NCI-H2196 treated with DMSO at 0.1 percent for 48 hours (cell line): Measurements from ENCODE around the gene LCK.

Experiments used
- DNase-seq: peaks from one replicate; lab custom pipeline; 2025; ENCODE audit not compliant: unreplicated experiment; lab: John Stamatoyannopoulos, UW

LCK gene

GRCh38 chr1:32318127-32318869 is 67.2 kb downstream of the LCK start:
- DNase-seq, result no peak

GRCh38 chr1:32321712-32322291 is 70.7 kb downstream of the LCK start:
- DNase-seq, result no peak

- DNase-seq, result no peak
Observed at GRCh38 chr1:32327204-32327603, 76.1 kb downstream of the LCK start.

- DNase-seq, result no peak
Observed at GRCh38 chr1:32329931-32330466, 78.9 kb downstream of the LCK start.

- DNase-seq, result no peak
Observed at GRCh38 chr1:32330558-32331151, 79.6 kb downstream of the LCK start.

- DNase-seq, result no peak
Observed at GRCh38 chr1:32331549-32331948, 80.5 kb downstream of the LCK start.

- no peak for DNase-seq
Observed at GRCh38 chr1:32332290-32333079, 81.4 kb downstream of the LCK start.

- no peak for DNase-seq
Observed at GRCh38 chr1:32333251-32333963, 82.3 kb downstream of the LCK start.

- no peak for DNase-seq
Observed at GRCh38 chr1:32334274-32334861, 83.3 kb downstream of the LCK start.

GRCh38 chr1:32334864-32335534 is 83.9 kb downstream of the LCK start:
- peak; percentile 18 for DNase-seq

- no peak for DNase-seq
Observed at GRCh38 chr1:32335535-32335789, 84.4 kb downstream of the LCK start.
